Activated CD4-positive, alpha-beta T cell treated with anti-CD3 and anti-CD28 coated beads, Interleukin-2, amount 10 ng/mL, durations not matched to agents 24 days and 14 days (primary cell): ENCODE measurements around the gene ECE2. TPM values are rescaled to one million over a fixed set of nuclear protein-coding genes. Genes with fewer than 3 reads are reported as not detected.
"Not testable (repeated sequence)": the region's sequence is repeated elsewhere in the genome, so short reads cannot be mapped to it uniquely, and the experiment has no call there.

ENCODE experiments used
- DNase-seq: peaks from one replicate; pipeline ENCODE4 v3.0.0; 2022
- H3K27ac Mint-ChIP-seq: one replicate; pipeline ENCODE4 v1.8.0; 2022; ENCODE audit warnings: mild to moderate bottlenecking, mixed read lengths
- H3K27me3 Mint-ChIP-seq: one replicate; pipeline ENCODE4 v1.8.0; 2022; ENCODE audit warnings: mixed read lengths
- H3K36me3 Mint-ChIP-seq: one replicate; pipeline ENCODE4 v1.8.0; 2022; ENCODE audit warnings: low read depth, mild to moderate bottlenecking, mixed read lengths
- H3K4me1 Mint-ChIP-seq: one replicate; pipeline ENCODE4 v1.8.0; 2021; ENCODE audit warnings: mixed read lengths
- H3K4me3 Mint-ChIP-seq: one replicate; pipeline ENCODE4 v1.8.0; 2022; ENCODE audit warnings: mild to moderate bottlenecking, moderate library complexity, mixed read lengths
- H3K9me3 Mint-ChIP-seq: one replicate; pipeline ENCODE4 v1.8.0; 2021; ENCODE audit warnings: mixed read lengths
- intact Hi-C: fragments of 100-400 bp; cut with micrococcal nuclease; formaldehyde crosslinking; loops from one replicate; pipeline ENCODE4 v1.15.1; 2023
- total RNA-seq: library from RNA; stranded (reverse); gene quantifications from 2 replicates; pipeline ENCODE4 v1.2.3, GENCODE V29; 2022

ECE2 gene
- total RNA-seq, 1 donor from 2014 or later: not detected

DNA sequence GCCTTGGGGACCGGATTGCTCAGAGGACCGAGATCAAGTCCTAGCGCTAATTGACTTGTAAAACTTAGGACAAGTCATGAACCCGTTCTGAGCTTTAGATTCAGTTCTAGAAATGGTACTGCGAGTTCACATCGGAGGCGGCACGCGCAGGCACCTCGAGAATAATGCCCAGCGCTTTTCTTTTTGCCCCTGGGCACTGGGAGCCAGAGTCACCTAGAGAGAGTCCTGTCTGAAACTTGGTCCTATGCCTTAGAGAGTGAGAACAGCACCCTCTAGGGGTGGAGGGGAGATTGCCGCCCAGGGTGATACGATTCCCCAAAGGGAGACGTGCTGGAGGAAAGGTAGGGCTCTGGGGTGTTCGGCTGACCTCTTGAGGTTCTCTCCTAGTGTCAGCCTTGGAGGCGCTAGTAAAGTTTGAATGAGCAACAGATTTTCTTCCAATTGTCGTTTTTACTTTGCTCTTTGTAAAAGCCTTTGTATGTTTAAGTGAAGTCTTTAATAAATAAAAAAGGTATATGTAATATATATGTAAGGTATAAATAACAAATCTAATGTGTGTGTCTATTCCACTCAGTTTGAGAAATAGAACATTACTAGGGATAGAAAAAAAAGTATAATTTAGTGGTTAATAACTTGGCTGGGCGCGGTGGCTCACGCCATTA, 25.5 kb upstream of the ECE2 start:
- Mint-ChIP-seq H3K36me3 (peaks cover 13% of the 10 kb centered on the region), H3K27me3 (no peaks in the 10 kb centered on the region), H3K9me3 (no peaks in the 10 kb centered on the region), H3K4me1 (peaks cover 16% of the 10 kb centered on the region), H3K27ac (peak overlapping the region; percentile 100), H3K4me3 (peak overlapping the region; percentile 98)
- peak; percentile 97 for DNase-seq
- intact Hi-C loops: loop anchor here (1.0 to 5.0 kb wide), 3 partner anchors 10 to 233 kb away; partner anchors contain the start of gene ABCC5

GRCh38 chr3:184255291-184256039, 20.4 kb upstream of the ECE2 start:
- intact Hi-C loops: no loop called here

GRCh38 chr3:184257083-184257915, 18.5 kb upstream of the ECE2 start:
- intact Hi-C loops: no loop called here
- Mint-ChIP-seq H3K36me3 (peaks cover 23% of the 10 kb centered on the region), H3K27me3 (peaks cover 25% of the 10 kb centered on the region), H3K27ac (no peak overlapping the region), H3K4me1 (peaks cover 19% of the 10 kb centered on the region), H3K9me3 (no peaks in the 10 kb centered on the region), H3K4me3 (no peak overlapping the region)
- DNase-seq: no peak

More at GRCh38 chr3:184255291-184256039, 20.4 kb upstream of the ECE2 start:
- Mint-ChIP-seq H3K9me3 (no peaks in the 10 kb centered on the region), H3K4me1 (peaks cover 11% of the 10 kb centered on the region), H3K4me3 (no peak overlapping the region), H3K27me3 (peaks cover 16% of the 10 kb centered on the region), H3K36me3 (peaks cover 20% of the 10 kb centered on the region), H3K27ac (peak overlapping the region; percentile 14)
- DNase-seq: no peak

DNA sequence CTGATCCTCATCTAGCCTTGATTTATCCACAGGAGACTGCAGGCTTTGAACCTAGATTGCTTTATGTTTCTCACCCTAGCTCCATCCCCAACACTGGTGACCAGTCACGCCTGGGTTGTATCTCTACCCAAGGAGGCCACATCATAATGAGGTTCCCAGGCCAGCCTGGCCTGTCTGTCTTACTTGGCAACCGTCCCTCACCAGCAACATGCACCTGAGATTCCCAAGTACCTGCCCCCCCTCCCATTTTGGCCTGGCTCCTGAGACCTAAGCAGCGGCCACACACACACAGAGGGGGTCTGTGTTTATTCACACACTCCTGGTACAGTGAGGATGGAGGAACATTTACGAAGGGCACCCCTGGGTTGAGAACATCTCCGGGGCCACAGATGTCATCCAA, 16.9 kb upstream of the ECE2 start:
- Mint-ChIP-seq H3K27me3 (peaks cover 33% of the 10 kb centered on the region), H3K36me3 (peaks cover 23% of the 10 kb centered on the region), H3K27ac (no peak overlapping the region), H3K4me1 (peaks cover 22% of the 10 kb centered on the region), H3K9me3 (no peaks in the 10 kb centered on the region), H3K4me3 (no peak overlapping the region)
- intact Hi-C loops: no loop called here
- DNase-seq: no peak

DNA sequence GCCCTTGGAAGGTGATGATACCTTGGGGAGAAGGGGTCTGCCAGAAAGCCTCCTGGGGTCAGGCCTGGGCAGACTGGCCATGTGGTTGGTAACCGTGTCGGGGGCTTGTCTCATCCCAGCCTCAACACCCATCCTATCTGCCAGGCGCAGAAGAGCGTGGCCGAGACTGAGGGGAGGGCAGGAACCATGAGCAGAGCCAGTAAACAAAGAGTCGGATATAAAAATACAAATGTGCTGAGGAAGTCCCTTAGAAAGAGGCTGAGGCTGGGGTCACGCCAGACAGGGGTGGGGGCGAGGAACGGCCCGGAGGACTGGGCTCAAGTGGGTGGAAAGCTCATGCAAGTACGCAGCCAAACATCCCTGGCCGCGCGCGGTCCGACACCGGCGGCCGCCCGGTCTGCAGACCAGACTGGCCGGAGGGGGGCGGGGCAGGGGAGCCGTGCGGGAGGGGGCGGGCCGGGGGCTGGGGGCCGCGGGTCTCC, 16.4 kb upstream of the ECE2 start:
- DNase-seq: no peak
- Mint-ChIP-seq H3K27me3 (peaks cover 33% of the 10 kb centered on the region), H3K4me1 (peaks cover 22% of the 10 kb centered on the region), H3K9me3 (no peaks in the 10 kb centered on the region), H3K4me3 (peak overlapping the region; percentile 62), H3K36me3 (peaks cover 23% of the 10 kb centered on the region), H3K27ac (peak overlapping the region; percentile 66)
- intact Hi-C loops: no loop called here

GRCh38 chr3:184259878-184260723, 15.7 kb upstream of the ECE2 start:
- H3K27ac Mint-ChIP-seq: peak overlapping the region; percentile 57
- peaks cover 23% of the 10 kb centered on the region for H3K36me3 Mint-ChIP-seq
- H3K4me1 Mint-ChIP-seq: peaks cover 22% of the 10 kb centered on the region
- peaks cover 40% of the 10 kb centered on the region for H3K27me3 Mint-ChIP-seq
- peak; percentile 86 for DNase-seq
- intact Hi-C loops: loop anchor here (1.0 kb wide), 1 partner anchor 10 kb away; no protein-coding TSS in a partner anchor
- H3K9me3 Mint-ChIP-seq: no peaks in the 10 kb centered on the region
- H3K4me3 Mint-ChIP-seq: peak overlapping the region; percentile 78

- peak; percentile 64 for DNase-seq
- H3K27ac Mint-ChIP-seq: peak overlapping the region; percentile 57
- H3K36me3 Mint-ChIP-seq: peaks cover 23% of the 10 kb centered on the region
- peaks cover 44% of the 10 kb centered on the region for H3K27me3 Mint-ChIP-seq
- H3K4me3 Mint-ChIP-seq: peak overlapping the region; percentile 87
- intact Hi-C loops: loop anchor here (1.0 kb wide), 1 partner anchor 10 kb away; no protein-coding TSS in a partner anchor
- peaks cover 19% of the 10 kb centered on the region for H3K4me1 Mint-ChIP-seq
- no peaks in the 10 kb centered on the region for H3K9me3 Mint-ChIP-seq
Observed at GRCh38 chr3:184260724-184261269, 15.0 kb upstream of the ECE2 start.

DNA sequence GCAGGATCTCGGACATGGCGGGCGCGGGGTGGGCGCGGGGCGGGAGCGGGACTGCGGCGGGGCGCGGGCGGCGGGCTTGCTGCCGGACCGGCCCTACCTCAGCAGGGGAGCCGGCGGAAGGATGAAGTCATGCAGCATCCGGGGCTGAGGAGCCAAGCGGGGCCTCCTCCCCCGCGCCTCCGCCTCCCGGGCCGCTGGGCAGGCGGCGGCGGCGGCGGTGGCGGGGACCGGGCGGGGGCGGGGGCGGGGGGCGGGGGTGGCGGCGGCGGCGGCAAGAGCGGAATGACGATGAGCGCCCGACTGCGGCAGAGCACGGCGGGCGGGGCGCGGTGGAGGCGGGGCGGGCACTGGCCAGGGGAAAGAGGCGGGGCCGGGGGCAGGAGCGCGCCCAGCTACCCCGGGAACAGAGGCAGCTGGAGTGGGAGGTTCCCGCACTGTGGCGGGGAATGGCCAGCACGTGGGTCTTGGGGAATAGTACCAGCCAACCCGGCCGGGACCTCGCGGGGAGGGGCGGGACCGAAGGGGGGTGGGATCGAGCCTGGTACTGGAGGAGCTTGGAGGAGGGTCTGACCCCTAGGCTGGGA, 14.5 kb upstream of the ECE2 start, which contains the start of gene CAMK2N2:
Gene CAMK2N2 (minus strand): TSS at position 284 of the 584 bp plus-strand sequence. CDS start 268 bp downstream, at position 16.
- H3K9me3 Mint-ChIP-seq: no peaks in the 10 kb centered on the region
- peak within 1 kb of the TSS; percentile 87 for H3K4me3 Mint-ChIP-seq
- DNase-seq: peak; percentile 88
- peaks cover 18% of the 10 kb centered on the region for H3K4me1 Mint-ChIP-seq
- peaks cover 23% of the 10 kb centered on the region for H3K36me3 Mint-ChIP-seq
- H3K27ac Mint-ChIP-seq: peak within 1 kb of the TSS; percentile 57
- intact Hi-C loops: no loop called here
- H3K27me3 Mint-ChIP-seq: peaks cover 45% of the 10 kb centered on the region

DNA sequence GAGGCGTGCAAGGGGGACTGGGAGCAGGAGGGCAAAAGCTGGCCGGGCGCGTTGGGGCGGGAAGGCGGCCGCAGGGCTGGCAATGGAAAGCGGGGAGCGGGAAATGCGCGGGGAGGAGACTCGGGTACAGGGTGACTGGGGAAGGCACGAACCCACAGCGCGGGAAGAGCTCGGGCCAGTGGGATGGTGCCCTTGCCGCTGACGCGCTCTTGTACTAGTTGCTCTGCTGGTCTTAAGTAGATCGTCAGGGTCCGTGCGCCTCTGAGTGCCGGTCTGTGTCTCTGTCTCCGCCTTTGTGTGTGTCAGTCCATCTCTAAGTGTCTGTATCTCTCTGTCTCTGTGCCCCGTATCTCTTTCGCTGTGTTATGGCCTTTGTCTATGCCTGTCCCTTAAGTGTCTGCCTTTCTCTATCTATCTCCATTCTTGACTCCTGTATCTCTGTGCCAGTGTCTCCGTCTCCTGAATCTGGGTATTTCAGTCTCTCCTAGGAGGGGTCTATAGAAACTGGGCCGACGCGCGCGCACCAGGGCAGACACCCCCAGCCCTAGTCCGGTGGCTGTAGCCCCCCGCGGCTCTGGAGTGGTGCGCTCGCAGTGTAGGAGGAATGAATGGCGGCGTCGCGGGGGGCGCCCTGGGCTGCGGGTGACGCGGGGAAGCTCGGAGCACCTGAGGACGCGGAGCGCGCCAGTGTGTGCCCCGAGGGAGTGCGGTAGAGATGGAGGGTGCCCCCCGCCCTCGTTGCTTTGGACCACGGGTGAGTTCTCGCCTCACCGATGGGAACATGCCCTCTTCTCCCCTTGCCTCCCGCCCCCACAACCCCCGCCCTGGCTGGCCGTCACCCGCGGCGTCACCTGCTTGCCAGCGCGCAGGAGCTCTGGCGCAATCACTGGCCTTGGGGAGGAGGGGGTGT, 13.7 kb upstream of the ECE2 start:
- H3K9me3 Mint-ChIP-seq: no peaks in the 10 kb centered on the region
- H3K4me1 Mint-ChIP-seq: peaks cover 18% of the 10 kb centered on the region
- peaks cover 23% of the 10 kb centered on the region for H3K36me3 Mint-ChIP-seq
- peak; percentile 75 for DNase-seq
- H3K27me3 Mint-ChIP-seq: peaks cover 46% of the 10 kb centered on the region
- intact Hi-C loops: no loop called here
- peak overlapping the region; percentile 87 for H3K4me3 Mint-ChIP-seq
- H3K27ac Mint-ChIP-seq: peak overlapping the region; percentile 4

- DNase-seq: no peak
- H3K4me3 Mint-ChIP-seq: peak overlapping the region; percentile 87
- H3K9me3 Mint-ChIP-seq: no peaks in the 10 kb centered on the region
- H3K27me3 Mint-ChIP-seq: peaks cover 53% of the 10 kb centered on the region
- intact Hi-C loops: no loop called here
- peaks cover 18% of the 10 kb centered on the region for H3K4me1 Mint-ChIP-seq
- H3K27ac Mint-ChIP-seq: peak overlapping the region; percentile 17
- peaks cover 22% of the 10 kb centered on the region for H3K36me3 Mint-ChIP-seq
Observed at GRCh38 chr3:184262764-184263179, 13.1 kb upstream of the ECE2 start.

GRCh38 chr3:184267249-184267648, 8.6 kb upstream of the ECE2 start:
- H3K4me3 Mint-ChIP-seq, DNase-seq, H3K4me1 Mint-ChIP-seq, H3K9me3 Mint-ChIP-seq, H3K36me3 Mint-ChIP-seq, H3K27ac Mint-ChIP-seq, intact Hi-C loops: not testable (repeated sequence)
- H3K27me3 Mint-ChIP-seq: peaks cover 39% of the 10 kb centered on the region
